ENCODE results near the gene NAXE. TPM values are rescaled to one million over a fixed set of nuclear protein-coding genes. Genes with fewer than 3 reads are reported as not detected.

NAXE gene
- total RNA-seq, 1 experiment from 2014 or later: 96.6 TPM

GRCh38 chr1:156629823-156630449 is 38.4 kb downstream of the NAXE start:
- Histone ChIP-seq H3K79me1 (ENCODE audit: insufficient read depth, low read depth, low read length, poor library complexity, severe bottlenecking) (no peaks in the 10 kb centered on the region), H3K56ac (ENCODE audit: insufficient read length, low read depth, low read length) (no peak overlapping the region)
- H3K27me3 Mint-ChIP-seq (ENCODE audit: low read depth): peaks cover 90% of the 10 kb centered on the region

More at GRCh38 chr1:156629823-156630449, 38.4 kb downstream of the NAXE start:
- peaks cover 7 to 12% of the 10 kb centered on the region in 2 experiments for H3K4me1 Mint-ChIP-seq
- no peak overlapping the region for H2AK5ac ChIP-seq (ENCODE audit: insufficient read length, low read length)
- H3K4me2 ChIP-seq (ENCODE audit: insufficient read depth, insufficient read length, low read length): no peak overlapping the region
- H4K5ac ChIP-seq (ENCODE audit: insufficient read length, low read depth, low read length): no peak overlapping the region
- no peak overlapping the region for H2BK20ac ChIP-seq (ENCODE audit: low read depth, low read length, poor library complexity, severe bottlenecking)
- no peak overlapping the region for H2BK5ac ChIP-seq (ENCODE audit: insufficient read length, low read length)
- no peak overlapping the region for H3K18ac ChIP-seq (ENCODE audit: insufficient read length, low read depth, low read length)
- no peak overlapping the region for H2BK12ac ChIP-seq (ENCODE audit: insufficient read length, low read depth, low read length)
- H3K23ac ChIP-seq (ENCODE audit: insufficient read length, low read depth, low read length): no peak overlapping the region
- no peaks in the 10 kb centered on the region; a peak in 1 of 5 replicates for H3K9me3 Mint-ChIP-seq
- no peak overlapping the region for H2BK15ac ChIP-seq (ENCODE audit: low read depth, low read length)
- H3K27ac Mint-ChIP-seq: no peak overlapping the region
- H2BK120ac ChIP-seq (ENCODE audit: low read depth, low read length, poor library complexity, severe bottlenecking): no peak overlapping the region
- no peak overlapping the region for H3K27ac ChIP-seq (ENCODE audit: insufficient read length, low read depth, low read length)
- DNase-seq: no peak
- no peak overlapping the region for H3T11ph ChIP-seq (ENCODE audit: low read length)
- H4K8ac ChIP-seq (replicated peaks; ENCODE audit: insufficient read length, low read depth, low read length): no peak overlapping the region
- no peaks in the 10 kb centered on the region for H3K36me3 Mint-ChIP-seq (ENCODE audit: insufficient read depth in 1 of 3, low read depth in 3 of 3)
- peaks cover 6% of the 10 kb centered on the region; the same call in 1 of the 2 replicates for H3K27me3 ChIP-seq (ENCODE audit: insufficient read depth, low read length)
- no peaks in the 10 kb centered on the region for H3K9me3 ChIP-seq (ENCODE audit: control insufficient read depth, low read depth, low read length)
- H3K23me2 ChIP-seq (ENCODE audit: insufficient read length, low read depth, low read length, poor library complexity, severe bottlenecking): peaks cover 7% of the 10 kb centered on the region
- no peak overlapping the region for H4K91ac ChIP-seq (ENCODE audit: insufficient read length, low read depth, low read length)
- no peak overlapping the region for H3K4me3 Mint-ChIP-seq
- no peaks in the 10 kb centered on the region for H3K4me1 ChIP-seq (ENCODE audit: insufficient read depth, low read length)
- no peaks in the 10 kb centered on the region for H4K20me1 ChIP-seq (ENCODE audit: control insufficient read depth, insufficient read depth, insufficient read length)
- no peak overlapping the region for H2AFZ ChIP-seq (ENCODE audit: low read length)
- H3K9ac ChIP-seq (ENCODE audit: extremely low read depth, insufficient read length, low read length): no peak overlapping the region
- WGBS (ENCODE audit: extremely low coverage, insufficient read length, low lambda C conversion rate): no CpG with 5 or more reads among the region's 8 CpGs
- no peak overlapping the region for H3K14ac ChIP-seq (ENCODE audit: insufficient read depth, low read length)
- H3K79me2 ChIP-seq (ENCODE audit: insufficient read depth, low read length): no peaks in the 10 kb centered on the region
- no peak overlapping the region for H3K4ac ChIP-seq (ENCODE audit: low read depth, low read length)
- no peak for TF ChIP-seq CTCF (conservative IDR thresholded peaks at IDR 0.05)

Measured in H9 (cell line).